Thyroid gland (tissue), 4 donors: Measurements from ENCODE around the gene E2F1.

Source experiments
- POLR2A ChIP-seq, 2 donors: fragments of 450-650 bp; IDR thresholded peaks; one replicate each; pipeline ENCODE4 v1.6.1; 2017; ENCODE audit warnings: antibody characterized with exemption in 2 of 2, mild to moderate bottlenecking in 2 of 2, moderate library complexity in 1 of 2
- TF ChIP-seq, protein P1 (sequence below), 6 experiments: fragments of 200-600 bp in 3 of 6; fragments of 450-650 bp in 3 of 6; sonication (generic) in 3 of 6; IDR thresholded peaks; one replicate each; pipeline ENCODE4 v1.5.1; 2016 to 2019; ENCODE audit warnings: antibody characterized with exemption in 6 of 6, mild to moderate bottlenecking in 2 of 6, inconsistent platforms in 1 of 6, moderate library complexity in 1 of 6

DNA sequence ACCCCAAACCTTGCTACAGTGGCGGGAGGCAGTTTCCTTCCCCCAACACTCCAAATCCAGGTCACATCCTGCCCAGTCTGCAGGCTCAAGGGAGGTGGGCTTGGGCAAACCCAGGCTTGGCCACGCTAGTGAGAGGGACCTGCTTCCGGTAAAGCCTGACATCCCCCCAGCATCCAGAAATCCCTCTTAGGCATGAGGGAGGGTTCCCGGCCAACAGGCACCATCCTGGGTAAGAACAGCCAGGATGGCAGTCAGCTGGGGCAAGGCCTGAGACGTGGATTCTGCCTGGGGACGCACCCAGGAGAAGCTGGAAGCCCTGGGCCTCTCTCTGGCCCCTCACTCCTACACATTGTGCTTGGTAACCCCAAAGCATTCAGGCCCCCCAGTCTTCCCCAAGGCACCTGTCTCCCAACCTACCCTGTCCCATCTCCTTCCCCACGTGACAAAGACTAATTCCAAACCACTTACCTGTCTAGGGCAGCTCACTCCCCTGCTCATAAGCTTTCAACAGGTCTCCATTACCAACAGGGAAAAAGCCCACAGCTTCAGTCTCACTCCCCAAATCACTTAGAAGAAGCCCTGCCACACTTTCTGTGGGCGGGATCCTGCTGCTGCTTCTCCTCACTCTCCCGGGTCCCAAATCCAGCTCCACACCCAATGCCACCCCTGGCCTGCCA lies 22.0 kb downstream of the E2F1 start:
- TF ChIP-seq, protein P1, sequence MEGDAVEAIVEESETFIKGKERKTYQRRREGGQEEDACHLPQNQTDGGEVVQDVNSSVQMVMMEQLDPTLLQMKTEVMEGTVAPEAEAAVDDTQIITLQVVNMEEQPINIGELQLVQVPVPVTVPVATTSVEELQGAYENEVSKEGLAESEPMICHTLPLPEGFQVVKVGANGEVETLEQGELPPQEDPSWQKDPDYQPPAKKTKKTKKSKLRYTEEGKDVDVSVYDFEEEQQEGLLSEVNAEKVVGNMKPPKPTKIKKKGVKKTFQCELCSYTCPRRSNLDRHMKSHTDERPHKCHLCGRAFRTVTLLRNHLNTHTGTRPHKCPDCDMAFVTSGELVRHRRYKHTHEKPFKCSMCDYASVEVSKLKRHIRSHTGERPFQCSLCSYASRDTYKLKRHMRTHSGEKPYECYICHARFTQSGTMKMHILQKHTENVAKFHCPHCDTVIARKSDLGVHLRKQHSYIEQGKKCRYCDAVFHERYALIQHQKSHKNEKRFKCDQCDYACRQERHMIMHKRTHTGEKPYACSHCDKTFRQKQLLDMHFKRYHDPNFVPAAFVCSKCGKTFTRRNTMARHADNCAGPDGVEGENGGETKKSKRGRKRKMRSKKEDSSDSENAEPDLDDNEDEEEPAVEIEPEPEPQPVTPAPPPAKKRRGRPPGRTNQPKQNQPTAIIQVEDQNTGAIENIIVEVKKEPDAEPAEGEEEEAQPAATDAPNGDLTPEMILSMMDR (IDR thresholded peaks at IDR 0.05), result no peak
- no peak for TF ChIP-seq POLR2A (IDR thresholded peaks at IDR 0.05)
